ENCODE data around the gene MIER2.

MIER2 gene

DNA sequence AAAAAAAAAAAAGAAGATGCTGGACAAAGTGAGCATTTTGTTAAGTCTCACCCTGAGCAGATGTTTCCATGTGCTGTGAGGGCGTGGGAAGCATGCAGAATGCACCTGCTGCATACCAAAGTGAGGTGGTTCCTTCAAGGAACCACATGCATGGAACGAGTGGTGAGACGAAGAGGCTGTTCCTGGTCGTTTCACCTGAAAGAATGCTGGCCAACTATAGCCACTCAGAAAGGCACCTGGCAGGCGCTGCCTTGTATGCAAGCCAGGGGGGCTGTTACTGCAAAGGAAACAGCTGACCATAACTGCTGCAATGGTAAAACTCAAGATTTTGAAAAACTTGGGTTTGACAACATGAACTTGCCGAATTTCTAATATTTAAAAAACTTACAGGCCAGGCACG lies 14.7 kb downstream of the MIER2 start:
- no peak for DNase-seq (ENCODE audit: low read depth in 2 of 2)

- DNase-seq (ENCODE audit: low read depth in 2 of 2) = no peak
Observed at GRCh38 chr19:328025-328505, 16.5 kb downstream of the MIER2 start.

- no peak for DNase-seq (ENCODE audit: low read depth in 2 of 2)
Observed at GRCh38 chr19:327291-328024, 17.1 kb downstream of the MIER2 start.

DNA sequence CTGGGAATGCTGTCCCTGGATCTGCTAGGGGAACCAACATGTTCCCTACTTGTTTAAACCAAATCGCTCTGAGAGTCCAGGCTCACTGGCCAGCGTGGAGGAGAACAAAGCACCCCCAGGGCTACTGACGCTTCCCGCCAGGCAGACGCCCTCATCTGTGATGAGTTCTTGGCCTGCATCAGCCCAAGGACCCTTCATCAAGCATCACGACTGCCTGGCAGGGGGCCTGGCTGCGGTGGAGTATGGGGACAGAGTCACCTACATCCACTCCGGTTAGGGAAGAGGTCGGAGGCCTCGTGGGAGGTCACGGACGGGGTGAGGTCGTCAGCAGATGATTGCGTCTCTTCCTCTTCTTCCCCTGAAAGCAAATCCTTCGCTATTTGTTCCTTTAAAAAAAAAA lies 17.7 kb downstream of the MIER2 start:
- DNase-seq (ENCODE audit: low read depth in 2 of 2) = no peak

GRCh38 chr19:325937-326565 lies 18.5 kb downstream of the MIER2 start:
- DNase-seq (ENCODE audit: low read depth in 2 of 2) = no peak

DNA sequence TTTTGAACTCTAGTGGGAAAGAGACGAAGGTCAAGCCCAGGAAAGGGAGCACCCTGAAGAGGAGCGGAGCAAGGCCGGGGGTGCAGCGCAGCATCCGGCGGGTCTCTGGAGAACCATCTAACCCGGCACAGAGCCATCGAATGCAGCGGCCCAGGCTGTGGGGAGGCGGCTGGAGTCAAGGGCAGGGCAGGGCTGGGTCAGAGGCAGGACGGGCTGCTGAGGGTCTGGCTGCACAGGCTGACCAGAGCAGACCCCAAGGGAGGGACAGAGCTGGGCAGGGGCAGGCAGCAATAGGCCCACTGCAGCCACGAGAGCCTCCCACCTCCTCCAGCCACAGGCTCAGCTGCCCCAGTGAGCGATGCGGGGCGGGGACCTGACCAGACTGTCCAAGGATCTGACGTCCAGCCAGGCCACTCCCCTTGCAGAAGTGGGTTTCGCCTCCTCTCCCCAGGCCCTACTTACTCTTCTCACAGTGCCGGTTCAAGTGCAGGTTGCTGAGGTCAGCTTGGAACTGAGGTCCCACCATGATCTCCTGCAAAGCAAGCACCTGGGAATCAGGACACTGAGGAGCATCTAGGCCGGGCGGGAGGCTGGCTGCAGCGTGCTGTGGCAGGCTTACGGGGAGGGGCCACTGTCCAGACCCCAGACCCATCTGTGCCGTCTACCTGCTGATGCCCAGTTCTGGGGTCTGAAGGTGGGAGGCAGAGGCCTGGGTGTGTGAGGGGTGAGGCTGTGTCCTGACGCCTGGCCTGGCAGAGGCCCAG lies 19.2 kb downstream of the MIER2 start:
- no peak for DNase-seq (ENCODE audit: low read depth in 2 of 2)

DNA sequence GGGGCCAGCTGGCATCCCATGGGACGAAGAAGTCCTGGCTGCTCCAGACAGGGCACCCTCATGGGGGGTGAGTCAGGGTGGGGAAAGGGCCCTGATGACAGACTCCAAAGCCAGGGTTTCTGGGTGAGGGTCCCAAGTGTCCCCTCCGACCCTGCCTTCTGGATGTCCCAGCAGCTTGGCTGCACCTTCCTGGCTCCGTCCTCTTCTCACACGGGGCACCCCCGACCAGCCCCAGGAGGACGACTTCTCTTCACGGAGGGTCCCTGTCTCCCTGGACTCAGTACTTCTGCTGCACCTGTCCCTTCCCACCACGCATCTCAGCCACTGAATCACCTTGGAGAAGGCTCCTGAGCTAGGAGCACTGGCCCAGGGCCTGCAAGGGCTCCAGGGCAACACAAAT lies 19.9 kb downstream of the MIER2 start:
- DNase-seq (ENCODE audit: low read depth in 2 of 2) = no peak

- no peak for DNase-seq (ENCODE audit: low read depth in 2 of 2)
Observed at GRCh38 chr19:322616-323015, 22.0 kb downstream of the MIER2 start.

DNA sequence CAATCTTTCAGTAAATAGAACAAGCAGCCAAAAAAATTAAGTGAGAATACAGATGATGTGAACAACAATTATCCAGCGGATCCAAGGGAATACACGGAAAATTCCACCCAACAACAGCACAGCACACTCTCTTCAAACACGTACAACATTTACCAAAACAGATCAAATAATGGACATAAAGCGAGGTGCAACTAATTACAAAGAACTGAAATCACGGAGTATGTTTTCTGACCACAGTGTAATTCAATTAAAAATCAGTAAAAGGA lies 26.2 kb downstream of the MIER2 start:
- no peak for DNase-seq (ENCODE audit: low read depth in 2 of 2)

DNA sequence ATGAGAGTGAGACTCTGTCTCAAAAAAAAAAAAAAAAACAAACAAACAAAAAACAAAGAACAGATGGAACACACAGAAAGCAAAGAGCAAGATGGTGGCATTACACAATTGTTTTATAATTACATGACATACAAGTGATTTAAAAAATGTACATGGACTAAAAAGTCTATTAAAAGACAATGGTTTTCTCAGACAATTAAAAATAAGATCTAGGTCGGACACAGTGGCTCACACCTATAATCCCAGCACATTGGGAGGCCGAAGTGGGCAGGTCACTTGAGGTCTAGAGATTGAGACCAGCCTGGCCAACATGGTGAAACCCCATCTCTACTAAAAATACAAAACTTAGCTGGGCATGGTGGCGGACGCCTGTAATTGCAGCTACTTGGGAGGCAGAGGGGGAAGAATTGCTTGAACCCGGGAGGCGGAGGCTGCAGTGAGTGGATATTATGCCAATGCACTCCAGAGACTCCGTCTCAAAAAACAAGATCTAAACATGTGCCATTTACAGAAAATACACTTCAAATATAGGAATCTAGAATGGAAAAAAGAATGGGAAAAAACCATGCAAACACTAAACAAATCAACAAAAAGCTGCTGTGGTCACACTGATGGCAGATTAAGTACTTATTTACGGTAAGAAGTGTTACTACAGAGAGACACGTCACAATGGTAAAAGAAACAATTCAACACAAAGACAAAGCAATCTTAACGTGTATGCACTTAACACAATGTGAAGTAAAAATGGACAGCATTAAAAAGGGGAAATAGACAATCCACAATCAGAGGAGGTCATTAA lies 26.7 kb downstream of the MIER2 start:
- no peak for DNase-seq (ENCODE audit: low read depth in 2 of 2)

DNA sequence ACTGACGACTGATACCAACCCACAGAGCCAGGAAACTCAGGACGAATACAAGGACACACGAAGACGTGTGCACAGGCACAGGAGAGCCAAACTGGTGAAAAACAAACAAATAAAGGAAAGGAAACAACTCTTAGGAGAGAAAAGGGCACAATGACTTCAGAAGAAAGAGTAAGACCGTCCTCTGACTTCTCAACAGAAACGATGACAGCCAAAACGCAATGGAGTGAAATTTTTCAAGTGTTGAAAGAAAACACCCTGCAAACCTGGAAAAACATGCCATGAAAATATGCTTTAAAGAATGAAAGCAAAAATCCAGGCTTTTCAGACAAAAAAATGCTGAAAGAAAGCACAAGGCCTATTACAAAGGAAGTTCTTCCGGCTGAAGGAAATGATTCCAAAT lies 28.8 kb downstream of the MIER2 start:
- DNase-seq (ENCODE audit: low read depth in 2 of 2) = no peak

DNA sequence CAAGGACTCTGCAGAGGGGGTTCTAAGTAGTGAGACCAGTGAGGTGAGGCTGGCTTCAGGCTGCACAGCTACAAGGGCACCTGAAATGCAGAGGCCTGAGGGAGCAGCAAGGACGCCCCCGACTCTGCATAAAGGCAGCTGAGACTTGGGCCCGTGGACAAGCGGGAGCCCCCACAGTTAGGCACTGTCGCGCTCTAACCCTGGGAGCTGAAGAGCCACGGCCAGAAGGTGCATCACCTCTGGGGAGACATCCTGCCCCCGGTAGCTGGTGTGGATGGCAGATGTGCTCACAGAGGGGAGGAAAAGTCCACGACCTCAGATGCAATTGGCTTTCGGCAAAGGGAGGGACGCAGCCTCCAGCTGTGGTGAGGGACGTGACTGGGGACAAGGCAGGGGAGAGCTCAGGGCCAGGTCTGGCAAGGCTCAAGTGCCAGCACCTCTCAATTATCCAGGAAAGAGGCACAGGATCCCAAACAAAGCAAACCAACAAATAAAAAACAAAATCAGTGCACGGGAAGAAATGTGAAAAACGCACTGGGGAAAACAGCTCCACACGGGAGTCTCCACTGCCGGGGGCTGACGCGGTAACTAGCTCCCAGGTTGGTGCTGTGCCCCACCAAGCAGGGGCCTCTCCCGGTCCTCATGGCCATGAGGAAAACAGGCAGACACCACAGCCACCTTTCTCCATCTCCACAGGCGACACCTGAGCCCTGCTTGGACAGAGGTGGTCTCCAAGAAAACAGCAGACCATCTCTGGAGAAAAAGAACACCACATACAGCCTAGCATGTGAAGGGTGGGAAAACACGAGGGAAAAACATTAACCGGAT lies 30.4 kb downstream of the MIER2 start:
- no peak for DNase-seq (ENCODE audit: low read depth in 2 of 2)

GRCh38 chr19:313169-313987 lies 31.2 kb downstream of the MIER2 start:
- no peak for DNase-seq (ENCODE audit: low read depth in 2 of 2)

- no peak for DNase-seq (ENCODE audit: low read depth in 2 of 2)
Observed at GRCh38 chr19:311813-312261, 32.8 kb downstream of the MIER2 start.

DNA sequence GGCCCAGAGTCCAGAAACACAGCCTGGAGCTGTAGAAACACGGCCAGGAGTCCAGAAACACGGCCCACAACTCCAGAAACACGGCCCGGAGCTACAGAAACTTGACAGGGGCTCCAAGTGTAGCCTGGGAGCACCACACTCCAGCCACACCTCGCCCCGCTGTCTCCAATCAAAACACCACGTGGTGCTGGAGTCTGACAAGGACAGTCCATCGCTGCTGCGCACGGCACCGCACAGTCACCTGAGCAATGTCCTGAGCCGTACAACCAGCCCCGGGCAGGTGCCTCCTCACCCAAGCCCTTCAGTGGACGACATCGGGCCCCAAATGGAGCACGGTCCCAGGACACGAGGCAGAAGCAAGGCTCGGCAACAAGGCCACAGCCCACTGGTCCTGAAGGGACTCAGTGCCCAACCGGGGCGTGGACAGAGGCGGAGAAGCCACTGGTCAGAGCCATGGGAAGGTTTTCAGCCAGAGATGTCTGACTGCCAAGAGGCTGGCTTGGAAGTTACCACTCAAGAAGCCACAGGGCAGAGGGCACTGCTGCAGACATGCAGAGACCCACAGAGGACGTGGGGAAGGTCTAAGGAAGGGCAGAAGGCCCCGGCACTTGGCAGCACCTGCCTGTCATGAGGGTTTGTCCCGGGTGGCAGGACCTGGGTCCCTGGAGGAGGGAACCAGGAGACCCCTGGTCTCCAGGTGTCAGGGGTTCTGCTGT lies 33.7 kb downstream of the MIER2 start:
- no peak for DNase-seq (ENCODE audit: low read depth in 2 of 2)

DNA sequence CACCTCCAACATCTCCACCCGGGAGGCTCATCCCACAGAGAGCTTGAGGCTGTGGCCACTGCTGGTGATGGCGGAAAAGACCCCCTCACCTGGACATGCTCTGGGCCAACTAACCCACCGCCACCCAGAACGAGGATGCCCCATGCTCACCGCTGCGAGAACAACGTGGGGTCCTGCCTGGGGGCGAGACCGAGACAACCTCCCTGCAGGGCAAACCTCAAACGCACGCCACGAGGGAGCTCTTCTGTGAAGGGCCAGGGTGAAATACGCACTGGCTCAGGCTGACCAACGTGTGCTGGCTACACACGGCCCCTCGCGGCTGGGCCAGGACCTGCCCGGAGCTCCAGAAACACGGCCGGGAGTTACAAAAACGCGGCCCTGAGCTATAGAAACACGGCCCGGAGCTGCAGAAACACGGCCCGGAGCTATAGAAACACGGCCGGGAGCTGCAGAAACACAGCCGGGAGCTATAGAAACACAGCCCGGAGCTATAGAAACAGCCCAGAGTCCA lies 34.4 kb downstream of the MIER2 start:
- DNase-seq (ENCODE audit: low read depth in 2 of 2) = no peak

DNA sequence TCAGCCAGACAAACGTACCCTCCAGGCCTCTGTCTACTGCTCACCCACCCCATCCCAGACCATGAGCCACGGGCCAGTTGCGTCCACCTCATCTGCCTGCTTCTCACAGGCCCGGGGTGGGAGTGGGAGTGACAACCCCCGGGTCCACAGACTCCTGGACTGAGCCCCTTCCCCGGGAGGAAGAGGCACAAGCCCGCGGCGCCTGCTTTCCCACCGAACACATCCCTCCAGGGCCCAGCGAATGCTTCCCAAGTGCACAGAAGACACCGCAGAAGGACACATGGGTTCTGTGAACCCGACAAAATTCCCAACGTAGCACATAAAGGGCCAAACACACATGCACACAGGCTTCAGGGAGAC lies 35.4 kb downstream of the MIER2 start:
- DNase-seq (ENCODE audit: low read depth in 2 of 2) = no peak

- DNase-seq (ENCODE audit: low read depth in 2 of 2) = no peak
Observed at GRCh38 chr19:308471-309205, 36.0 kb downstream of the MIER2 start.
